Stimulated activated CD8-positive, alpha-beta memory T cell treated with anti-CD3 and anti-CD28 coated beads, Interleukin-7, amount 100 ng/mL, for 4 hours (primary cell): ENCODE measurements around the gene RLBP1.
"Not testable (repeated sequence)": the region's sequence is repeated elsewhere in the genome, so short reads cannot be mapped to it uniquely, and the experiment has no call there.

ENCODE experiments used
- DNase-seq, 2 donors: peaks; one replicate each; pipeline ENCODE4 v3.0.0-alpha.2; 2020; ENCODE audit warnings: low read depth in 2 of 2

RLBP1 gene

DNA sequence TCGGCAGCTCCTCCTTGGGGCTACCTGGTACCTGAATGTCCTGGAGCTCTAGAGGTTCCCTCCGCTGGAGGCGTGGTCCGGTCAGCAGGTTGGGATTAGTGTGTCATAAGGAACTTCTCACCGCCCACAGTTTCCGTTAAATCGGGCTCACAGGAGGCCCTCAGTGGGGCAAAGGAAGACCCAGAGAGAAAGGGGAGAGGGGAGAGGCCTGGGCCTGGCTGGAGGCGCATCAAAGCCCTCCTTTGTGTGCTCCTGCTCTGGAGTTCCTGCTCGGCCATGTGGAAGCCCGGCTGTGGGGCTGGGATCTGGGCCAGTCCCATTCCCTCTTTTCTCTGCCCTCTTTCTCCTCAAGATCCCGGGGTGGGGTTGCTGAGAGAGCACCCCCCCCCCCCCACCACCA lies at the start of gene RLBP1:
TSS of gene RLBP1 (minus strand) at position 37 of the 400 bp plus-strand sequence. CDS start 2,604 bp downstream, outside the sequence.
- no peak for DNase-seq

DNA sequence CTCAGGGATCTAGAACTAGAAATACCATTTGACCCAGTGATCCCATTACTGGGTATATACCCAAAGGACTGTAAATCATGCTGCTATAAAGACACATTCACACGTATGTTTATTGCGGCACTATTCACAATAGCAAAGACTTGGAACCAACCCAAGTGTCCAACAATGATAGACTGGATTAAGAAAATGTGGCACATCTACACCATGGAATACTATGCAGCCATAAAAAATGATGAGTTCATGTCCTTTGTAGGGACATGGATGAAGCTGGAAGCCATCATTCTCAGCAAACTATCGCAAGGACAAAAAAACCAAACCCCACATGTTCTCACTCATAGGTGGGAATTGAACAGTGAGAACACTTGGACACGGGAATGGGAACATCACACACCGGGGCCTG lies 28.8 kb upstream of the RLBP1 start:
- DNase-seq: not testable (repeated sequence)

DNA sequence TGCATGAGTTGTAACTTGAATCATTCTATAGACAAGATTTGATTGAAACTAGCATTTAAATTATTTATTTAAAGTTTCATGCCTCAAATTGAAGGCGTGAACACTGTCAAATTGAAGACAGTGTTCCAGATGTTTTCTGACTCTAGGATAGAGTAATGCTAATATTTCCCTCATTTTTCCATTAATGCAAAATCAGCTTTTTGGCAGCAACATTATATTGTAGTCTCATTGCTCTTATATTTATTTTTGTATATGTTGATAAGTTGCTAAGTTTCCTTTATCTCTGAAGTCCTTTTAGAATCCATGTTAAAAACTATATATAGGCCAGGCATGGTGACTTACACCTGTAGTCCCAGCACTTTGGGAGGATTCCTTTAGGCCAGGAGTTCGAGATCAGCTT lies 27.2 kb upstream of the RLBP1 start:
- DNase-seq: no peak

DNA sequence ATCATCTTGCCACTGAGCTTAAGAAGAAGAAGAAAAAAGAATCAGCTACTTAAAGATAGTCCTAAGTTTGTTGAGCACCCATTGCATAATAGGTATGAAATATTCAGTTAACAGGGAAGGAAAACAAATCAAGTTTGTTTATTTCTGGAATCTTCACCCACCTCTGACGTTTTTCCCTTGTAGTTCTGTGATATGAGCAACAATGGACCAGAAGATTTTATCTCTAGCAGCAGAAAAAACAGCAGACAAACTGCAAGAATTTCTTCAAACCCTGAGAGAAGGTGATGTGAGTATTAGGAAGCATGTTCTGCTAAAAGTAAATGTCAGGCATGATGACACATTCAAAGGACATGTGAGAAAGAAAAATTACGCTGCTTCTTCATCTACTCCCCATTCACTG lies 26.1 kb upstream of the RLBP1 start:
- no peak for DNase-seq

DNA sequence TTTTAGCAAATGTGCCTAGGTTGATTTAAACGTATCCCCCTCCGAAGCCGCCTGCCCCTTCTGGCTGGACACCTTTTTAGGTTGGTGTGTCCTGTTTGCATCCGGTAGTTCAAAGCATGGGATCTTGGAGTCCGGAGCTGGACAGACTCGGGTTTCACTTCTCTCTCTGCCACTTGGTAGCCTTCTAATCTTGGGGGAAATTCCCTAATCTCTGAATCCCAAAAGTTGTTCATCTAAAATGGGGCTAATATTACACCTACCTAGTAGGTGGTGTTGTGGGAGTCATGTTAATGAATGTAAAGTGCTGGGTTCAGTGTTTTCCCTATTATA lies 23.2 kb upstream of the RLBP1 start:
- no peak for DNase-seq

DNA sequence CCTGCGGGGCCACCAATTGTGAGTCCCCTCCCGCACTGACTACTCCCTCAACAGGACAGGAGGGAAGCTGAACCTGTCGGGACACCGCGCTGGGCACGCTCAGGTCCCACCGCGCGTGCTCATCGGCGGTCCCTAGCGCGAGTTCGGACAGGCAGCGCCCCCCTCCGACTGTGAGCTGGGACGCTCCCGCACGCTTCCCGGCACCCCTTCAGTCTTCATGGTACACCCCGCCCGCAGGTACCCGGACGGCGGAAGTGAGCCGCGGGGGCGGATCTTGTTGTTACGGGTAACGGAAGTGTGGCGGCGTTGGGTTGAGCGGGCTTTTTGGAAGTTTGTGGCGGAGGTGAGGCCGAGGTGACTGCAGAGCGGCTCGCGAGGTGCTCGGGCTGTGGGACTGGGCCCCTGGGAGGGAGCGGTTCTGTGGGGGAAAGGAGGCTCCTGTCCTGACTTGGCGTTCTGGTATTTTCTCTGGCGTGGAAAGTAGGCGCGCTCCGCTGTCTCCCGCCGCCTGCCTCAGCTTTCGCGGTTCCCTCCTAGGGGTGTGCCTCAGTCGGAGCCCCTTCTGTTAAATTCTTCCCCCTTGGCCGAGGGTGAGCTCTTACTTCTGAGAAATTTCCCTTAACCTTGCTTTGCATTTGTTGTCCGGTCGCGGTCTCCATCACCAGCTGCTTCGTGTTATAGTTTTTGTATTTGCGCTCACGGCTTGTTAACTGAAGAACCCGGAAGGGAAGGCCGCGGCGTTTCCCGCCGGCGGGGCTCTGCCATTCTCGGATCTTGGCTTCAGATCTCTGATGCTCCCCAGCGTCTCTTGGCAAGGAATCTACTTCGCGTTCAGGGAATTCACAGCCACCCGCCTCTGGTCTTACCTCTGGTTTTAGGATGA lies 22.6 kb upstream of the RLBP1 start, which contains the start of gene FANCI:
TSS of gene FANCI (plus strand) at position 289 of the 883 bp plus-strand sequence. CDS start 3,669 bp downstream, outside the sequence.
- DNase-seq: peak; percentile 94

DNA sequence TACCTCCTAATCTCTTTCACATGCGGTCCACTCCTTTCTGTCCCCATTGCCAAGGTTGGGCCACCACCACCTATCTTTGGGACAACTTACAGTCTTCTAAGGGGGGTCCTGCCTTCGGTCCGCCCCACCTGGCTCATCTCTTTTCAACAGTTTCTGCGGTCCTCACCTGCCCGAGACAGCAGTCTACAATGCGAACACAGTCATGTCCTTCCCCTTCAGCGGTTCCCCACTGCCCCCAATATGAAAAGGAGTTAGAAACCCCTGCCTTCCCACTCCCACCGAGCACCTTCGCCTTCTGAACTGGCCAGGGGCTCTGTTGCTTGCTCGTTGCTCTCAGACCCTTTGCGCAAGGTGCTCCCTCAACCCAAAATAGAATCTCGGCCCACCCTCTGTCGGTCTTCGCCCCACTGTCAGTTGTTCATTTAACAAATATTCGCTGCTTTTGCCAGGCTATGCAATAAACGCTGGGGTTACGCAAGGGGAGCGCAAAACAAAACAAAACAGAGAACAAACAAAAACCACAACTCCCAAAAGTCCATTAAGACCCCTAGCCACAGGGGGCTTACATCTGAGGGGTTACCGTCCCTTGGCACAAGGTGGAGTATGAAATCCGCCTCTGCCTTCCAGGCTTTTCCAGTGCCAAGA lies 21.8 kb upstream of the RLBP1 start:
- DNase-seq: no peak

DNA sequence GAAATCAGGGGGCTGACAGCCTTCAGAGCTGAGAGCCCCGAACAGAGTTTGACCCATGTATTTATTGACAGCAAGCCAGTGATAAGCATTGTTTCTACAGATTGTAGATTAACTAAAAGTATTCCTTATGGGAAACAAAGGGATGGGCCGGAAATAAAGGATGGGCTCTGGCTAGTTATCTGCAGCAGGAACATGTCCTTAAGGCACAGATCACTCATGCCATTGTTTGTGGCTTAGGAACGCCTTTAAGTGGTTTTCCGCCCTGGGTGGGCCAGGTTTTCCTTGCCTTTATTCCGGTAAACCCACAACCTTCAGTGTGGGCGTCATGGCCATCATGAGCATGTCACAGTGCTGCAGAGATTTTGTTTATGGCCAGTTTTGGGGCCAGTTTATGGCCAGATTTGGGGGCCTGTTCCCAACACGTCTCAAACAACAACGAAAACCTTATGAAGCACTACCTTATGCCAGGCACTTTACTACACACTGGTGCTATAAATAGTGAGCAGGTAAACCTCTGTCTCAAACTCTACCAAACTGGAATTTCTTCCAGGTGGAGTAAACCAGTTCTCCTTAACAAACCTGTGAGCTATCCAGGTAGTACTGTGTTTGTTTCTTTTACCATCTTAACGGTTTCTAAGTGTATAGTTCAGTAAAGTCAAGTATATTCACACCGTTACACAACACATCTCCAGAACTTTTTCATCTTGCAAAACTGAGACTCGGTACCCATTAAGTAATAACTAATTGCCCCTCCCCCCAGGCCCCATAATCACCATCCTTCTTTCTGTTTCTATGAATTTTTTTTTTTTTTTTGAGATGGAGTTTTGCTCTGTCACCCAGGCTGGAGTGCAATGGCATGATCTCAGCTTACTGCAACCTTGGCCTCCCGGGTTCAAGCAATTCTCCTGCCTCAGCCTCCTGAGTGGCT lies 18.8 kb upstream of the RLBP1 start:
- not testable (repeated sequence) for DNase-seq

DNA sequence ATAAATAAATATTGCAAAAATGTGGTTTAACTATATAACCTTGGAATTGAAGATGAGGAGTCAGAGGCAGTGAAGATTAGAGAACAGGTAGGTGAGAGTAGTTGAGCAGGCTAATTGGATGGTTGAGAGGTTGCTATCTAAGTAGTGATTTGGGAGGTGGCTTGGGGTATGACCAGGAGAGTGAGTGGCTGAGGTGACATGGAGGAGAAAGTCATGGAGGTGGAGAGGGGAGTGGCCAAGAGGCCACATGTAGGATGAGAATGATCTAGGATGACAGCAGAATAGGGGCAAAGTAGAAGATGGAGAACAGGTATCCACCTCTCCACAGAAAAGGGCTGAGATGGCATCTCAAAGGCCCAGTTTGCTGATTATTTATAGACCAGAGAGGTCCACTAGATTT lies 10.5 kb upstream of the RLBP1 start:
- no peak for DNase-seq

DNA sequence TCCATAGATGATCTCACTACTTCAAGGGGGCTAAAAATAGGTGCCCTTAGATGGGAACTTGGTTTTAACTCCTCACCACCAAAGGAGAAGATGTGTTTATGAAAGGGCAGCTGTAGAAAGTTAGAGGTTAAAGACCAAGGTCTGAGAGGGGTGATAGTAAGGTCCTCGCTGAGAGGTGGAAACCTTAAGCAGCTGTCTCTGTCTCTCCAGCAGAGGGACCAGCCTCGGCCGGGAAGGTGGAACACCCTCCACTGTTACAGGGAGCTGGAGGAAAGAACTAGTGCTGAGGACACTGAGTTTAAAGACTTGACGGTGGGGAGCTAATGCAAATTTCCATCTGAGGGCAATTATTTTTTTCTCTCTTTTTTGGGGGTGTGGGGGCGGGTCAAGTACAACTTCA lies 8.9 kb upstream of the RLBP1 start:
- DNase-seq: no peak

DNA sequence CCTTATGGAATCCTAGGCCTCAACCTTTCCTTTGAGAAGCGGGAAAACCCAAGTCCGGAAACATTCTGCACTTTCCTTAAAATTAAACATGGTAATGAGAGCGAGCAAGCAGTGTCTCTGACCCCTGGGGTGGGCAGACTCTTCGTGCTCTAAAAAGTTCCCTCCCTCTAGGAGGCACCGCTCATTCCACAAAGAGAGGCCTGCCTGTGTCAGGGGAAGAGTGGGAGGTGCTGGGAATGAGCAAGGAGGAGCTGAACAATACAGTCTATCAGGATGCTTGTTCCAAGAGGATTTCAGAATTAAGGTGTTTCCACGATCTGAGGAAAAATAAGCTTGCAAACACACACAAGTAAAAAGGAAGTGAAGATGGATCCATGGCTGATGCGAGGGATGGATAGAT lies 6.0 kb upstream of the RLBP1 start:
- DNase-seq: no peak

DNA sequence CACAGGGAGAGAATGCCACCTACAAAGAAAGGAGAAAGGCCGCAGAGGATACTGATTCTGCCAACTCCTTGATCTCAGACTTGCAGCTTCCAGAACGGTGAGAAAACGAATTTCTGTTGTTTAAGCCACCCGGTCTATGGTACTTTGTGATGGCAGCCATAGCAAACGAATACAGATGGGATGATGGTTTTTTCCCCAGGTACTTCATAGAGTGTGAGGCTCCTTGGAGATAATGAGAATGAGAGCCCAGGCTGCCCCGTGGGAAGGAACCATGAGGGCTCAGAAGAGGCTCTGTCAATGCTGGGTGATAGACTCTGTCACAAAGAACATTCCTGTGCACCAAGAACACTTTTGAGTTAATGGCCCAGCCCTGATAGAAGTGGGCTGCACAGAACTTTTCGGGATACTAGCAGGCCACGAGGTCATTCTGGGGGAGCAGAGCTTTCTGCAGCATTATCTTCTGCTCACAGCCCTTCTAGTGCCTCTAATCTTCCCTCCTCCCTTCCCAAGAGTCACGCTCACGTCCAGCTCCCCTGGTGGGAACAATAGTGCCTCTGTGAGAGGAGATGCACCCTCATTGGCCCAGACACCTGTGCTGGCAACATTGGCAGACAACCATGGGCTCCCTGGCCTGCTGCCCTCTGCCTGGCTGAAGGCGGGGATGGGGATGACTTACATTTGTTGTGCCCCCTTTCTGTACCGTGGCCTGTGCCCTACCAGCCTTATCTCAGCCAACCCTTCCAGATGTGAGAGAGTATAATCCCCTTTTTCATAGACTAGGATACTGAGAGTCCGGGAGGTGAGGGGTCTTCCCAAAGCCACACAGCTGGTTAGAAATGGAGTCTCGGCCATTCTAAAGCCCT lies 5.2 kb upstream of the RLBP1 start:
- DNase-seq: no peak

DNA sequence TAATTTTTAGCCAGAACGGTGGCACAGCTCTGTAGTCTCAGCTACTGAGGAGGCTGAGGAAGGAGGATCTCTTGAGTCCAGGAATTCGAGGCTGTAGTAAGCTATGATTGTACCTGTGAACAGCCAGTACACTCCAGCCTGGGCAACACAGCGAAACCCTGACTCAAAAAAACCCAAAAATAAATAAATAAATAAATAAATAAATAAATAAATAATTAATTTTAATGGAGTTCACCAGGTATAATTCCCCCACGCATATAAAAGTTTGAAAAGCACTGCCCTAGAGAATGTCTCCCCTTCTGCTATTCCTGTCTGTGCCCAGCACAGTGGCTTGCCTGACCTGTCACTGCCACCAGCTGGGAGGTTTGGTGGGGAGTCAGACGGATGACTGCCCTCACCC lies 4.2 kb upstream of the RLBP1 start:
- DNase-seq: no peak

DNA sequence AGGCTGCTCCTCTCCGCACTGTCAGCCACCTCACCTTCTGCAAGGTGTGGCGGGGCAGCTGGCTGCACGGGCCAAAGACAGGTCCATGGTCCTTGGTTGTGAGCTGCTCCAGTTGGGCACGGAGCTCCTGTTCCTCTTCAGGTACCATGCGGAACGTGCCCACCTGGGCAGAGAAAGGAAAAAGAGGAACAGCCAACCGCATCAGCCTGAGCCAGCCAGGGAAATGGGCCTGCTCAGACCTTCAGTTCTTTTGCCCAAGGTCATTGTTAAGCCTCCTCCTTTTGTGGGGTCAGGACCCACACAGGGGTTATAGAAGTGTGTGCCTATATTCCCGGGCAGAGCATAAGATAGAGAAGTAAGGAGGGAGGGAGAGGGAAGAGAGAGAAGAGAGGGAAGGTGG lies 2.8 kb downstream of the RLBP1 start:
- DNase-seq: no peak

DNA sequence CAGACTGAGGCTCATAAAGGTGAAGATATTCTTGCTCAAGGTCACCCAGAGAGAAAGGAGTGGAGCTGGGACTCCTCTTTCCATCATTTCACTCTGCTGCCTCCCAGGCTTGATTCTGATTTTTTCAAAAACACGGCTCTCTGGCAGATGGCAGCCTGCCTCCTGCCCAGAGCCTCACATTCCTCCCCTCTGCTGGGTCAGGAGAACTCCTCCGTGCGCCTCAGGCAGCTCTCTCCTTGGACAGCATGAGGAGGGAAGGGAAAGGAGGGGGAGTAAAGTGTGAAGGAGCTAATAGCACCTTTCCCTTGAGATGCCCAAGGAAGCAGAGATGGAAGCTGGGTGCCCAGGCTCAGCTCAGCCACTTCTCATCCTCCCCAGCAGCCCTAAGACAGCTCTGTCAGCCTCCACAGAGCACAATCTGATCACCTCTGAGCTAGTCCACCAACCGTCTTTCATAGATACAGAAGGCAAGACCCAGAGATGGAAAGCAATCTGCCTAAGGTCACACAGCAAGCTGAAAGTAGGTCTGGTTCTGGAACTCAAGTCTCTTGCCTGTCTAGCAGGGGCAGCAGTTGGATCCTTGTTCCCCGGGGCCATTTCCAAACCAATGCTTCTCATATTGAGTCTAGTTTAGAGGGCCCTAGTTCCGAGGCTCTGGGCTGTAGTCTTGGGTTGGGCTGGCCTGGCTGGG lies 3.5 kb downstream of the RLBP1 start:
- no peak for DNase-seq

DNA sequence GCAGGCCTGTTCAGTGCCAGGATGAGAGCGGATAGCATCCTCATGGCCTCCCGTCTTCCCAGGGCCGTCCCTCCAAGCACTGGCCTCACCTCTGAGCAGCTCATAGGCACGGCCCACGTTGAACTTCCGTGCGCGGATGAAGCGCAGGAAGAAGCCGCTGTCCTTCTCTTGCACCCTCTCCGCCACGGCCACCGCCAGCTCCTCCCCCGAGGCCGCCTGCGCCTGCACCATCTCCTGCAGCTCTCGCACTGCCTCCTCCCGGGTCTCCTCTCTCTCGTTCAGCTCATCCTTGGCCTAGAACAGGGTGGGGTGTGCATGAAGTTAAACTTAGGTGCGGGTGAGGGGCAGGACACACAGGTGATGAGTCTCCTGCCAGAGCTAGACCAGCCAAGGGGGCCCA lies 4.3 kb downstream of the RLBP1 start:
- no peak for DNase-seq

DNA sequence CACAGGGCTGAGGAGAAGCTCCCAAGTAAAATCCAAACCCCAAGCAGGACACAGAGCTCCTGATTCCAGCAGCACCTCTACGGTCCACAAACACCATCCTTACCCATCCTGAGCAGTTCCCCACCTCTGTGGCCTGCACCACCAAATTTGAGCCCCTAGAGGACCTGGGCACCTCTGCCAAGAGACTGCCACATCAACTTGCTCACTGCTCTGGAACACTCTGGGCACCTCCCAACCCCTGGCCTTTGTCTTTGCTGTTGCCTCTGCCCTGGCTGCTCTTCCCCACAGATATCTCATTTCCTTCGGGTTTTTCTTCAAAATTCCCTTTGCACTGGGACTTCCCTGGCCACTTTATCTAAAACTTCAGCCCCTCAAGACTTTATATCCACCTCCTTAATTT lies 5.8 kb downstream of the RLBP1 start:
- DNase-seq: no peak

DNA sequence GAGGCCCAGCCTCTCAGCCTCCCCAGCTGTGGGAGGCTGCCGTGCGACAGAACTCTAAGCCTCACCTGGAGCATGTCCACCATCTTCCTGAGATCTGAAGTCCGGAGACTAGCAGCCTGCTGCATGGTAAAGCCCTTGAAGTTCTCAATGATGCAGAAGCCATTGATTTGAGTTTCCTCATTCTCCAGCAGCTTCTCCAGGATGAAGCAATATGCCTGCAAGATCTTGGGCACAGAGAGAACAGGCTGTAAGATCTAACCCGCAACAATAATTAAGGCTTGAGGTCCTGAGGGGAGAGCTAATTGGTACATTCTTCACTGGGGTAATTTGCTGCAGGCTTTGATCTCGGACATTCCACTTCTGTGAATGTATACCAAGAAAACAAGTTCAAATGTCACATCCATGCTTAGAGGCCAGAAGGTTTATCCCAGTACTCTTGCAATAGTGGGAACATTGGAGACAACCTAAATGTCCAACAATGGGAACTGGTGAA lies 9.7 kb downstream of the RLBP1 start:
- DNase-seq: no peak

DNA sequence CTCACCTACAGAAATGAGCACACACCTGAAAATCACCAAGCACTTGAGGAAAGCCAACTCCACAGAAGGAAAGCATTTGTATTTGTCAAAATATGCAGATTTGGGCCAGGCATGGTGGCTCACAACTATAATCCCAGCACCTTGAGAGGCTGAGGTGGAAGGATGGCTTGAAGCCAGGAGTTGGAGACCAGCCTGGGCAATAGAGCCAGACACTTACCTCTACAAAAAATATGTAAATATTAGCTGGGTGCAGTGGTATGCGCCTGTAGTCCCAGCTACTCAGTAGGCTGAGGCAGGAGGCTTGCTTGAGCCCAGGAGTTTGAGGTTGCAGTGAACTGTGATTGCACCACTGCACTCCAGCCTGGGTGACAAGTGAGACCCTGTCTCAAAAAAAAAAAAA lies 12.3 kb downstream of the RLBP1 start:
- no peak for DNase-seq

DNA sequence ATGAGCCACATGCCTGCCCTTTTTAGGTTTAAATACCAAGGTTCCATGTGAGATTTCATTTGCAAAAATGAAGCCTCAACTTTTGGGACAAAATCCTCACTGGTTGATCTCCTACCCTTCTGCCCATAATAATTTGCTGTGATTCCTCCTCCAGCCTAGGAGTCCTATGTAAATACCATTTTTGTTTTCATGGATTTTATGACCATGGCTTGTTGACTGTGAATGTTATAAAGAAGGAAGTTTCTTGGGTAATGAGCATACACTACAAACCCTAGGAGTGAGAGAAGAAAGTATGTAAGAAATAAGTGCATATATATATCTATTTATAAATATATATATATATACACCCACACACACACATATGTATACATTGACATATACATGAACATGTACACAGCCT lies 13.1 kb downstream of the RLBP1 start:
- no peak for DNase-seq
